GM10266 (cell line): ENCODE results near the gene PARD3.

Experiments used
- DNase-seq: peaks from one replicate; pipeline ENCODE4 v3.0.0; 2012; ENCODE audit errors: extremely low spot score
- CTCF ChIP-seq: IDR thresholded peaks from 2 replicates; pipeline ENCODE4 v1.5.1; 2012; ENCODE audit warnings: mild to moderate bottlenecking, low read depth; ENCODE audit not compliant: control insufficient read depth, insufficient read depth; ENCODE audit errors: missing control alignments

Gene PARD3

GRCh38 chr10:34109952-34110702 is 705.0 kb downstream of the PARD3 start:
- no peak for DNase-seq
- TF ChIP-seq CTCF, result no peak

- no peak for TF ChIP-seq CTCF
- no peak for DNase-seq
Measured at GRCh38 chr10:34109495-34109894, 705.6 kb downstream of the PARD3 start.

GRCh38 chr10:34107626-34108516 is 707.2 kb downstream of the PARD3 start:
- TF ChIP-seq CTCF, result no peak
- DNase-seq, result no peak

- TF ChIP-seq CTCF, result no peak
Measured at GRCh38 chr10:34106356-34106885, 708.7 kb downstream of the PARD3 start.

GRCh38 chr10:34104829-34105572 is 710.1 kb downstream of the PARD3 start:
- DNase-seq, result no peak

More at GRCh38 chr10:34106356-34106885, 708.7 kb downstream of the PARD3 start:
- no peak for DNase-seq

More at GRCh38 chr10:34104829-34105572, 710.1 kb downstream of the PARD3 start:
- TF ChIP-seq CTCF, result no peak
